ENCODE results near the gene MAP3K8.

DNA sequence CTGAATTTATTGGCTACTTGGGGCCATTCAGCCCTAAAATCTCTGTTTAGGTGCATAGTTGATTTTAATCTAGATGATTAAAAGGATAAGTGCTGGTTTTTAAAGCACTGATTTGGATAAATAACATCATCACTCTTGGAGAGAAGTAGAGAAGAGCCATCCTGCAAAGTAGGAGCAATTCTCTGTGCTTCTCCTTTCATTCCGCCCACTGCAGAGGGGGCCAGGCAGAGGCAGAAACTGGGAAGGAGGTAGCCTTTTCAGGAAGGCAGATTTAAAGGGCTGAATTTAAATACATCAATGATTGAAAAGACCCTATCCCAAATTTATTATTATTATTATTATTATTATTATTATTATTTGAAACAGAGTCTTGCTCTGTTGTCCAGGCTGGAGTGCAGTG is 14.1 kb downstream of the MAP3K8 start:
- TF ChIP-seq, protein P1, sequence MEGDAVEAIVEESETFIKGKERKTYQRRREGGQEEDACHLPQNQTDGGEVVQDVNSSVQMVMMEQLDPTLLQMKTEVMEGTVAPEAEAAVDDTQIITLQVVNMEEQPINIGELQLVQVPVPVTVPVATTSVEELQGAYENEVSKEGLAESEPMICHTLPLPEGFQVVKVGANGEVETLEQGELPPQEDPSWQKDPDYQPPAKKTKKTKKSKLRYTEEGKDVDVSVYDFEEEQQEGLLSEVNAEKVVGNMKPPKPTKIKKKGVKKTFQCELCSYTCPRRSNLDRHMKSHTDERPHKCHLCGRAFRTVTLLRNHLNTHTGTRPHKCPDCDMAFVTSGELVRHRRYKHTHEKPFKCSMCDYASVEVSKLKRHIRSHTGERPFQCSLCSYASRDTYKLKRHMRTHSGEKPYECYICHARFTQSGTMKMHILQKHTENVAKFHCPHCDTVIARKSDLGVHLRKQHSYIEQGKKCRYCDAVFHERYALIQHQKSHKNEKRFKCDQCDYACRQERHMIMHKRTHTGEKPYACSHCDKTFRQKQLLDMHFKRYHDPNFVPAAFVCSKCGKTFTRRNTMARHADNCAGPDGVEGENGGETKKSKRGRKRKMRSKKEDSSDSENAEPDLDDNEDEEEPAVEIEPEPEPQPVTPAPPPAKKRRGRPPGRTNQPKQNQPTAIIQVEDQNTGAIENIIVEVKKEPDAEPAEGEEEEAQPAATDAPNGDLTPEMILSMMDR (IDR thresholded peaks at IDR 0.05) = no peak
- no peak for TF ChIP-seq POLR2A (IDR thresholded peaks at IDR 0.05)
